Common myeloid progenitor, CD34-positive (primary cell): Measurements from ENCODE around the gene CSH2.
A peak's percentile ranks its signal among the peaks of the same experiment; 100 is the strongest.
"Not testable (repeated sequence)": the region's sequence is repeated elsewhere in the genome, so short reads cannot be mapped to it uniquely, and the experiment has no call there.

Source experiments
- CTCF ChIA-PET: fragments of 350-600 bp; sonication (Branson Sonifier 250); formaldehyde crosslinking; loops from one replicate; lab custom pipeline; 2021; ENCODE audit warnings: antibody characterized with exemption; lab: Charles Lee
- POLR2A ChIA-PET: fragments of 350-600 bp; sonication (Branson Sonifier 250); formaldehyde crosslinking; loops from one replicate; lab custom pipeline; 2021; ENCODE audit warnings: antibody characterized with exemption; lab: Charles Lee
- DNase-seq, 3 donors: peaks; one replicate each; pipeline versions ENCODE4 v3.0.0 to v3.0.0-alpha.2; 2013
- H3K27ac ChIP-seq, 2 experiments: 1 replicate in 1 of 2; 2 replicates in 1 of 2; pipeline ENCODE4 v1.7.0; 2013; ENCODE audit warnings: inconsistent platforms in 2 of 2, low read length in 2 of 2, mild to moderate bottlenecking in 2 of 2, low read depth in 1 of 2, moderate library complexity in 1 of 2; ENCODE audit not compliant: severe bottlenecking in 2 of 2, insufficient read depth in 1 of 2, poor library complexity in 1 of 2
- H3K27me3 ChIP-seq, 5 experiments: replicated peaks in 2 of 5; 1 replicate in 3 of 5; 2 replicates in 2 of 5; pipeline versions ENCODE4 v1.6.1 to v1.7.0; 2013; ENCODE audit warnings: low read length in 4 of 5, mild to moderate bottlenecking in 2 of 5, moderate library complexity in 2 of 5, inconsistent platforms in 1 of 5; ENCODE audit not compliant: insufficient read depth in 5 of 5, control insufficient read depth in 4 of 5
- H3K36me3 ChIP-seq, 4 experiments: 1 replicate in 2 of 4; 2 replicates in 2 of 4; pipeline versions ENCODE4 v1.6.1 to v1.7.0; 2013; ENCODE audit warnings: low read length in 3 of 4, control low read depth in 1 of 4, mild to moderate bottlenecking in 1 of 4; ENCODE audit not compliant: control insufficient read depth in 4 of 4, insufficient read depth in 4 of 4
- H3K4me1 ChIP-seq, 4 experiments: 1 replicate in 3 of 4; 2 replicates in 1 of 4; pipeline versions ENCODE4 v1.6.1 to v1.7.1; 2013; ENCODE audit warnings: low read length in 3 of 4, mild to moderate bottlenecking in 3 of 4, control low read depth in 1 of 4, inconsistent platforms in 1 of 4, moderate library complexity in 1 of 4; ENCODE audit not compliant: control insufficient read depth in 4 of 4, insufficient read depth in 4 of 4; ENCODE audit errors: control extremely low read depth in 1 of 4
- H3K4me3 ChIP-seq, 7 experiments: 1 replicate in 4 of 7; 2 replicates in 3 of 7; pipeline versions ENCODE4 v1.5.1 to v1.7.0; 2013; ENCODE audit warnings: mild to moderate bottlenecking in 7 of 7, low read length in 6 of 7, moderate library complexity in 6 of 7, inconsistent platforms in 2 of 7, low read depth in 2 of 7, control low read depth in 1 of 7; ENCODE audit not compliant: insufficient read depth in 4 of 7, control insufficient read depth in 1 of 7; ENCODE audit errors: extremely low read depth in 1 of 7
- H3K9me3 ChIP-seq, 5 experiments: 1 replicate in 4 of 5; 2 replicates in 1 of 5; pipeline versions ENCODE4 v1.6.1 to v1.7.1; 2013; ENCODE audit warnings: low read length in 4 of 5, mild to moderate bottlenecking in 2 of 5, inconsistent platforms in 1 of 5, low read depth in 1 of 5, moderate library complexity in 1 of 5; ENCODE audit not compliant: control insufficient read depth in 4 of 5, insufficient read depth in 2 of 5; ENCODE audit errors: control extremely low read depth in 1 of 5
- WGBS: methylation state at CpG from one replicate; pipeline ENCODE4 v1.1.5; 2013; ENCODE audit not compliant: insufficient coverage; 5-methylcytosine and 5-hydroxymethylcytosine counted together

The CSH2 gene

DNA sequence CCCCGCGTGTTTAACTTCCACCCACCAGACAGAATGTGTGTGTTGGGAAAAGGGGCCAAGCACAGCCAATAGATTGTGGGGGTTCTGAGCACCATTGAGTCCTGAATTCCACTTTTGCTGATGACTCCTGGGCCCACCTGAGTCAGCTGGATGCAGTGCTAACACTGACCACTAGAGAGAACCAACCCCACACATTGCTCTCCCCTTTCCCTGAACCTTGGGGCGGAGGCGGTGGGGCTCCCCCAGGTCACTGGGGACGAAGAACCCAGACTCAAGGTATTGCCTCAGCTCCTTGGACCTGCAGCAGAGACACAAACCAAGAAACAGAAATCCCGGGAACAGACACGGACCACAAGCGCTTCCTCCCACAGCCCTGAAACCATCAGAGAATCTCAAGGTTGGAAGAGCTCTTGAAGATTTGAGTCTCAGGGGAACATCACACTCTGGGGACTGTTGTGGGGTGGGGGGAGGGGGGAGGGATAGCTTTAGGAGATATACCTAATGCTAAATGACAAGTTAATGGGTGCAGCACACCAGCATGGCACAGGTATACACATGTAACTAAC is 667 bp upstream of the CSH2 start:
- H3K9me3 ChIP-seq, POLR2A ChIA-PET, DNase-seq, H3K4me3 ChIP-seq, H3K27ac ChIP-seq, H3K36me3 ChIP-seq, H3K27me3 ChIP-seq, H3K4me1 ChIP-seq: not testable (repeated sequence)
- 83% methylated on average over 1 of the region's 8 CpGs for WGBS
- CTCF ChIA-PET = interaction anchor here (0.8 to 1.6 kb wide), 3 partner anchors 9 to 19 kb away, joined by 3 to 7 read pairs (median 3); no protein-coding TSS in a partner anchor

- DNase-seq, H3K4me3 ChIP-seq, H3K27ac ChIP-seq, H3K9me3 ChIP-seq, CTCF ChIA-PET, H3K36me3 ChIP-seq, H3K27me3 ChIP-seq, POLR2A ChIA-PET, H3K4me1 ChIP-seq: not testable (repeated sequence)
- 100% methylated on average over 4 of the region's 15 CpGs for WGBS
These were observed 1.7 kb downstream of the CSH2 start for GRCh38 chr17:63871646-63872365.

- H3K4me3 ChIP-seq, H3K27me3 ChIP-seq, H3K4me1 ChIP-seq, H3K9me3 ChIP-seq, DNase-seq, H3K27ac ChIP-seq, H3K36me3 ChIP-seq: not testable (repeated sequence)
- ChIA-PET POLR2A (interaction anchor here (0.6 kb wide), 1 partner anchor 619 kb away, joined by 3 read pairs; no protein-coding TSS in a partner anchor), CTCF (interaction anchor here (1.2 to 1.6 kb wide), 3 partner anchors 11 to 22 kb away, joined by 4 read pairs; partner anchors contain the start of gene GH2)
- 100% methylated on average over 1 of the region's 4 CpGs for WGBS
These were observed 3.2 kb downstream of the CSH2 start for GRCh38 chr17:63870292-63870665.

DNA sequence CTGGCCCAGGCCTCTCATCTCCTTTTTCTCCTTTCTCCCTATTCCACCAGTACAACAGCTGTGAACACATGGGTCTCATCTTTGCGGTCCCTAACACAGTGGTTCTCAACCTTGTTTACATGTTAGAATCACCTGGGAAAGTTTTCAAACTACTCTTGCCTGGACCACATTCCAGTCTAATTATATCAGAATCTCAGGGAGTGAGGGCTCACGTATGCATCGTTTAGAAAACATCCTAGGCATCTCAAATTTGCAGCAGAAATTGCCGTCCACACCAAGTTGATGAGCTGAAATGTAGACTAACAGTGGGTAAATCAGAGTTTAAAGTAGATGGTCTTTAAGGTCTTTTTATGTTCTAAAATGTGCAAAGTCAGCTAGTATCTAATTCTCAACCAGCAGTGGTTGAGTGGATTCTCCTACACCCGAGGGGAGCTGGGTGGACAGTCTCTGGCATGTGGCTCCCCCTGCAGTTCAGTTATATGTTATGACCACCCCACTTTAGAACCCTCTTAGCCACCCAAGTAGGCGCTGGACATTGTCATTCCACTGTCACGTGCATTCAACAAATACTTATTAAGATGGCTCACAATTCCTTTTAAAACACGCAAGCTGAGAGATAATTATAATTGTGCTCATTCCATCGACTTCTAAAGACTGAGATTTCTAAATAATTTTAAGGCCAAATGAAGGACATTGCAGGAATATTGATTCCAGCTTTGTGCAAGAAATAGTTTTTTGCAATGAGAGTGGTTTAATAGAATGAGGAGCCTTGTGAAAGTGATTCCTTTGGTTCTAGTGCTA is 3.8 kb downstream of the CSH2 start:
- H3K27me3 ChIP-seq, H3K4me1 ChIP-seq, H3K4me3 ChIP-seq, H3K36me3 ChIP-seq, H3K27ac ChIP-seq, H3K9me3 ChIP-seq: not testable (repeated sequence)
- CTCF ChIA-PET = interaction anchor here (0.7 to 1.6 kb wide), 6 partner anchors 10 to 76 kb away, joined by 3 to 4 read pairs (median 4); partner anchors contain the start of gene GH2
- WGBS = 100% methylated on average over 4 of the region's 9 CpGs
- peak in 2 of 3 donors; percentile 19 for DNase-seq
- POLR2A ChIA-PET = interaction anchor here (0.6 kb wide), 1 partner anchor 620 kb away, joined by 3 read pairs; no protein-coding TSS in a partner anchor

- DNase-seq = peak in 1 of 3 donors; percentile 18
- H3K9me3 ChIP-seq, POLR2A ChIA-PET, H3K27me3 ChIP-seq, H3K27ac ChIP-seq, H3K4me1 ChIP-seq, H3K4me3 ChIP-seq, H3K36me3 ChIP-seq: not testable (repeated sequence)
- CTCF ChIA-PET = interaction anchor here (0.9 to 4.3 kb wide), 6 partner anchors 10 to 62 kb away, joined by 3 to 19 read pairs (median 4); no protein-coding TSS in a partner anchor
- WGBS = 80% methylated on average over 1 of the region's 7 CpGs
These were observed 6.9 kb downstream of the CSH2 start for GRCh38 chr17:63866625-63867024.

GRCh38 chr17:63859257-63859656 is 14.2 kb downstream of the CSH2 start:
- no peaks in the 10 kb centered on the region for H3K9me3 ChIP-seq
- no peaks in the 10 kb centered on the region for H3K36me3 ChIP-seq
- H3K27me3 ChIP-seq = no peaks in the 10 kb centered on the region
- WGBS = 91% methylated on average over 3 of the region's 3 CpGs
- CTCF ChIA-PET = interaction anchor here (0.6 to 3.8 kb wide), 8 partner anchors 10 to 454 kb away, joined by 3 to 36 read pairs (median 5); partner anchors contain the start of gene GH2
- H3K27ac ChIP-seq = no peak overlapping the region
- no peak for DNase-seq
- H3K4me3 ChIP-seq = no peak overlapping the region
- H3K4me1 ChIP-seq = no peaks in the 10 kb centered on the region
- POLR2A ChIA-PET = no interaction called here
